NCI-H510A treated with DMSO at 0.1 percent for 48 hours (cell line): ENCODE results near the gene NF2.
A peak's percentile ranks its signal among the peaks of the same experiment; 100 is the strongest.
"Not testable (repeated sequence)": the region's sequence is repeated elsewhere in the genome, so short reads cannot be mapped to it uniquely, and the experiment has no call there.

Experiments
- DNase-seq: peaks from one replicate; lab custom pipeline; 2025; lab: John Stamatoyannopoulos, UW

Gene NF2

GRCh38 chr22:29596408-29596807 is 7.0 kb upstream of the NF2 start:
- no peak for DNase-seq

GRCh38 chr22:29597871-29598683 is 5.4 kb upstream of the NF2 start:
- not testable (repeated sequence) for DNase-seq

DNA sequence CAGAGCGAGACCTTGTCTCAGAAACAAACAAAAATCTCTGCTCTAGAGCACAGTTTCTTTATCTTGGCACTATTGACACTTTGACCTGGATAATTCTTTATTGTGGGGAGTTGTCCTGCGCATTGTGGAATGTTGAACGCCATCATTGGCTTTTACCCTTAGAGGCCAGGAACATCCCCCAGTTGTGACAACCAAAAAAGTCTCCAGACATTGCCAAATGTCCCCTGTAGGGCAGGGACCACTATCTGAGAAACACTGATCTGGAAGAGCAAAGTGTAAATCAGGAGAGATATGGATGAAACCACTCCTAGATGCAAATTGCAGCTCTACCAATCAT is 4.8 kb upstream of the NF2 start:
- DNase-seq, result no peak

DNA sequence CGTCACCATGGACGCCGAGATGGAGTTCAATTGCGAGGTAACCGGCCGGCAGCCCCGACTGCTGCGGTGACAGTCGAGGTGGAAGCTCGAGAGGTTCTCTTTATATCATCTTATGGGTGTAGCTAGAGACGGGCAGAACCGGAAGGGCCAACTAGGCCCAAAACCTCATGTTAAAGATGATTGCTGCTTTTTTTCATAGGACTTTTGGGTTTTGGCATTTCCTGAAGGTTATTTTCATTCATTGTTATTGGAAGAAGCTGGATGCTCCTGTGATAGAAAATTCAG is 585 bp downstream of the NF2 start:
- peak; percentile 5 for DNase-seq

DNA sequence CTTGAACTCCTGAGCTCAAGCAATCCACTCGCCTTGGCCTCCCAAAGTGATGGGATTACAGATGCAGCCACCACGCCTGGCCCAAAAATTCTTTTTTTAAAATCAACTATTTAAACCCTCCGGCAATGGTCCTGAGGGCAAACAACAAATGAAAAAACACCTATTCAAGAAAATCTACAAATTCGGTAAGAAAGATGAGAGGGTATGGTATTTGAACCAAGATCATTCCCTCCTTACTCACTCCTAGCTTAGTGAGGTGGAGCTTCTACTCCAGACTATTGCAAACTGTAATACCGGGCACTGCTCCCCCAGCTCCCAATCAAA is 2.1 kb downstream of the NF2 start:
- DNase-seq, result no peak

DNA sequence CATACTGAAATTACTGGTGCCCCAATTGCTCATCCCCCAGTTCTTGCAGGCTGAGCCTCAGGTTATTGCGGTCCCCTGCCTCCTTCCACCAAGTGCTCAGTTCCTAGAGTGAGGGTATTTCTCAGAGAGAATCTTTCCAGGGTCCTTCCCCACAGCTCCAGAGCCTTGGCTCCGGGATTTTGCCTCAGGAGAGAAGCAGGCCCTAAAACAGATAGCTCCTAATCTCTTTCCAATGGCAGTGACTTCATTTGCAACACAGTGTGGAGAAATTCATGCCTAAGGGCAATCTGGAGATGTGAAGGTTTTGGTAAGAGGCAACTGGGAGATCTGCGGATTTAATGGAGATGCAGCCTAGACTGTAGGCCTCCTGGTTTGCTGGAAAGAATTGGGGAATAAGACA is 2.9 kb downstream of the NF2 start:
- DNase-seq, result no peak

GRCh38 chr22:29607426-29607825 is 4.0 kb downstream of the NF2 start:
- no peak for DNase-seq

DNA sequence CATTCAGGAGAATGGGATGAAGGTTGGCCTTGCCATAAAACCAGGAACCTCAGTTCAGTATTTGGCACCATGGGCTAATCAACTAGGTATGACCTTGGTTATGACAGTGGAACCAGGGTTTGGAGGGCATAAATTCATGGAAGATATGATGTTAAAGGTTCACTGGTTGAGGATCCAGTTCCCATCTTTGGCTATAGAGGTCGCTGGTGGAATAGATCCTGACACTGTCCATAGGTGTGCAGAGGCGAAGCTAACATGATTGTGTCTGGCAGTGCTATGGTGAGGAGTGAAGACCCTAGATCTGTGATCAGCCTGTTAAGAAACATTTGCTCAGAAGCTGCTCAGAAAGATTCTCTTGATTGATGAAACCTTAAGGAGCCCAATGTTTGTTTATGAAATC is 5.7 kb downstream of the NF2 start:
- no peak for DNase-seq

GRCh38 chr22:29610780-29611179 is 7.3 kb downstream of the NF2 start:
- DNase-seq, result no peak

DNA sequence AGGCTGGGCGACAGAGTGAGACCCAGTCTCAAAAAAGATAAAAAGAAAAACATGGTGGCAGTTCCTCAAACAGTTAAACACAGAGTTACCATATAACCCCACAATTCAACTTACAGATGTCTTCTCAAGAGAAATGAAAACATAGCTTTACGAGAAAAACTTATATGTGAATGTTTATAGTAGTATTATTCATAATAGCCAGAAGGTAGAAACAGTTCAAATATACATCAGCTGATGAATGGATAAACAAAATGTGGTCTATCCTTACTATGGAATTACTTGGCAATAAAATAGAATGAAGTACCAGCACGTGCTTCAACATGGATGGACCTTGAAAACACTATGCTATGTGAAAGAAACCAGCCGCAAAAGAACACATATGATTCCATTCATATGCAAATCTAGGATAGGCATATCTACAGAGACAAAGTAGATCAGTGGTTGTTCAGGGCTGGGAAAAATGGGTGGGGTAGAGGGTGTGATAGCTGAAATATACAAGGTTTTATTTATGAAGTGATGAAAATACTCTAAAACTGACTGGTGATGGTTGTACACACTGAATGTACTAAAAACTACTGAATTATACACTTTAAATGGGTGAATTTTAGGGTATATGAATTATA is 12.4 kb downstream of the NF2 start:
- no peak for DNase-seq

GRCh38 chr22:29617922-29618629 is 14.6 kb downstream of the NF2 start:
- no peak for DNase-seq

GRCh38 chr22:29621761-29622526 is 18.5 kb downstream of the NF2 start:
- DNase-seq, result no peak

DNA sequence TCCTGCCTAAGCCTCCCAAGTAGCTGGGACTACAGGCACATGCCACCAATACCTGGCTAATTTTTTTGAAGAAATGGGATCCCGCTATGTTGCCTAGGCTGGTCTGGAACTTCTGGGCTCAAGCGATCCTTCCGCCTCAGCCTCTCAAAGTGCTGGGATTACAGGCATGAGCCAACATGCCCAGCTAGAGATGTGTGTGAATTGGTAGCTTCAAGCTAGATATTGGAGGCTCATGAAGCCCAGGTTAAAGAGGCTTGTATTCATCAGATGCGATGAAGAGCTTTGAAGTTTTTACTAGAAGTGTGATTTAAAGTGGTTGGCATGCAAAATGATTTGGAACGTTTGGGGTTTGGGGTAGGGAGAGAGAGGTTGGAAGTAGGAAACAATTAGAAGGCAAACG is 19.6 kb downstream of the NF2 start:
- DNase-seq, result no peak

GRCh38 chr22:29623553-29624169 is 20.2 kb downstream of the NF2 start:
- DNase-seq, result no peak

DNA sequence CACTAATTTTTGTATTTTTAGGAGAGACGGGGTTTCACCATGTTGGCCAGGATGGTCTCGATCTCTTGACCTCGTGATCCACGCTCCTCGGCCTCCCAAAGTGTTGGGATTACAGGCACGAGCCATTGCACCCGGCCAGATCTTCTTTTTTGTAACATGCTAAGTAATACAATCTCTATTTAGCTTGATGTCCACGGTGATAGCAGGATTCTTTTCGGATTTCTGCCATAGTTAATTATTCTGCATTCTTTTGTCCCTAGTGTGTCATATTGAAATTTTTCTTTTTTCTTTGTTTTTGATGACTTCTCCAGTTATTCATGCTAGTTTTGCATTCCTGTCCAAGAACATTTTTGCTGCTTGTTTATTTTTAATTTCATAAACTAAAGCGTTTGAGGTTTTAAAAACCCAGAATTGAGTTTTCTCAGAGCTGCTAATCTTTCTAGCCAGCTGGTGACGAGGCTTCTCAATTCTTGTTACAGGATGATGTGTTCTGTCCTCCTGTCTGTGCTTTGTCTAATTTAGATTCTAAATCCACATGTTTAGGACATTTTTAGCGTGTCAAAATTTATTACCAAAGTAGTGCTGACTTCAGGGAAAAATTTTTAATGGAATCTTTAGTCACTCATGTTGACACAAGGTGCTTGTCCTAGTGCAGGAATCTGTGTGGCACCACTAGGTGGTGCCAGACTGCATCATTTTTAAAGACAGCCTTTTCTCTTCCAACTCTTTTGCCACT is 21.8 kb downstream of the NF2 start:
- DNase-seq, result peak; percentile 23

- DNase-seq, result no peak
Measured at GRCh38 chr22:29626497-29627195, 23.2 kb downstream of the NF2 start.

DNA sequence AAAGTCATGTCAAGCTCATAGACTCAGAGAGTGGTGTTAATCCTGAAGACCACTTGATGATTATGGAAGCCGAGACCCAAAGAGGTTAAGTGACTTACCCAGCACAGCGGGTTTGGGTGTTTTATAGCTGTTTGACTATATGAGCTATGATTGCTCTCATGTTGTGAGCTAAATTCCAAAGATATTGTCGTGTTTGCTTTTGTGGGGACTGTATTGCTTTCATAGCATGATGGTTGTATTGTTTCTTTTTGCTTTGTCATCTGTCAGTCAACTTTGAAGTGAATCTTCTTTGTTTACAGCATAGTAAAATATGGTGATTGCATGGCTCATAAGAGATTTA is 23.7 kb downstream of the NF2 start:
- DNase-seq, result no peak

- DNase-seq, result no peak
Measured at GRCh38 chr22:29628996-29629902, 25.8 kb downstream of the NF2 start.

- no peak for DNase-seq
Measured at GRCh38 chr22:29629903-29630516, 26.6 kb downstream of the NF2 start.

- DNase-seq, result no peak
Measured at GRCh38 chr22:29630987-29631386, 27.6 kb downstream of the NF2 start.
